A549 treated with dexamethasone at 1 μM for 4 hours (cell line): ENCODE measurements around the gene EPGN. TPM values are rescaled to one million over a fixed set of nuclear protein-coding genes. Genes with fewer than 3 reads are reported as not detected.

Experiments
- total RNA-seq: library from RNA; stranded (reverse); fragments of 200-300 nt; extraction: Qiagen RNA extraction; gene quantifications from 5 replicates; pipeline ENCODE4 v1.2.3, GENCODE V29; 2022

EPGN gene
- total RNA-seq = 0.35 TPM in 1 of 5 replicates, not detected in the others

GRCh38 chr4:74308215-74308614 lies at the start of gene EPGN:
Gene EPGN, plus strand, starts transcription at chr4:74308470. Its CDS starts 64 bp downstream, at chr4:74308534.

GRCh38 chr4:74364652-74365491 lies 56.6 kb downstream of the EPGN start, which contains the start of gene EREG:
Gene EREG, plus strand, starts transcription at chr4:74365145. Its CDS starts 164 bp downstream, at chr4:74365309.

Other genes starting within 250 kb of the EPGN start
- 8.5 to 10.4 TPM (median 9.7 TPM) in 5 replicates for gene CXCL2, start 209.3 kb upstream of the EPGN start, total RNA-seq
- gene MTHFD2L, start 150.4 kb upstream of the EPGN start, total RNA-seq = 7.2 to 9.5 TPM (median 8.9 TPM) in 5 replicates
- gene EREG, start 56.7 kb downstream of the EPGN start, total RNA-seq = 8.0 to 11.6 TPM (median 9.8 TPM) in 5 replicates
- 23.1 to 24.2 TPM (median 23.8 TPM) in 5 replicates for gene AREG, start 136.7 kb downstream of the EPGN start, total RNA-seq